ENCODE results near the gene GATA2.

The GATA2 gene

DNA sequence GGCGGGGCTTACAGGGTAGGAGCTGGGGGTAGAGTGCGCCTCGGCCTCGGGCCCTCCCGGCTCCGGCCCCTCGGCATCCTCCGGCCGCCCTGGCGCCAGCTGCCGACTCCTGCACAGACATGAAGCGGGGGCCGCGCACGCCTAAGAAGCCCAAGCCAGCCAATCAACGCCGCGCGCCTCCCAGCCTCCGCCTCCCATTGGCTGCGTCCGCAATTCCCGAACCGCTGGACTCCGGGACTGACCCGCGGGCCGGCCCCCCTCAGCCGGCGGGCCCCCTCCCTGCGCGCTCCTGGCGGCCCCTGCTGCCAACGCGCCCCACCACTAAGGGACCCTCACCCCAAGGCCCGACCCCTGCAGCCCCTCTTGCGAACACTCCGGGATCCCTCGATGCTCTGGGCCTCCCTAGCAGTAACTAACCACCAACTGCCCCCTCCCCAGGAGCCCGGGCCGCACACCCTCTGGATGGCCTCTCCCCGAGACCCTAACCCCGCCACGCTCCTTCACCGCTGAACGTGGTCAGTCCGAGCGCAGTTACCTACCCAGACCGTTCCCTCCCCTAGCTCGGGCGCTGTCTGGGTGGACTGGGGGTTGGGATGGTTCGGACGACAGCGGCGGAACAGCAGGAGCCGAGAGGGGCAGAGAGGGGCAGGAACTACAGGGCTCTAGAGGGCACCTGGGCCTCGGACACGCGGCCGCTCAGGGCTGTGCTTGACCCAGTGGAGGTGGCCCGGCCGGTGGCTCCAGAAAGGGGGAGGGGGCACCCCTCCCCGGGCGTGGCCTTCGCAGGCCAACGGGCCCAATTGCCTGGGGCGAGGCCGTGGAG lies 5.0 kb downstream of the GATA2 start:
- no peak for DNase-seq (ENCODE audit: low spot score)

DNA sequence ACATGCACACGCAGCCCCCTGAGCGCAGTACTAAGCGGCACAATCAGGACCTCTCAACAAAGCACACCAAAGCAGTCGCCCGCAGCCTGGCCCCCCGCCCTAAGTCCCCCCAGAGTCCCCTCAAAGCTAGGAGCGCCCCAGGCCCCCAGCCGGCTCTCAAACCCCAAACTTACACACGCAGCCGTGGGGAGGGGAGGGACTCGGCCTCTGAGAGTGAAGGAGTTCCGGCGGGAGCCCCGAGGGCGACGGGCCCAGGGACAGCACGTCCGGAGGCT lies 5.5 kb downstream of the GATA2 start:
- DNase-seq (ENCODE audit: low spot score) = no peak

DNA sequence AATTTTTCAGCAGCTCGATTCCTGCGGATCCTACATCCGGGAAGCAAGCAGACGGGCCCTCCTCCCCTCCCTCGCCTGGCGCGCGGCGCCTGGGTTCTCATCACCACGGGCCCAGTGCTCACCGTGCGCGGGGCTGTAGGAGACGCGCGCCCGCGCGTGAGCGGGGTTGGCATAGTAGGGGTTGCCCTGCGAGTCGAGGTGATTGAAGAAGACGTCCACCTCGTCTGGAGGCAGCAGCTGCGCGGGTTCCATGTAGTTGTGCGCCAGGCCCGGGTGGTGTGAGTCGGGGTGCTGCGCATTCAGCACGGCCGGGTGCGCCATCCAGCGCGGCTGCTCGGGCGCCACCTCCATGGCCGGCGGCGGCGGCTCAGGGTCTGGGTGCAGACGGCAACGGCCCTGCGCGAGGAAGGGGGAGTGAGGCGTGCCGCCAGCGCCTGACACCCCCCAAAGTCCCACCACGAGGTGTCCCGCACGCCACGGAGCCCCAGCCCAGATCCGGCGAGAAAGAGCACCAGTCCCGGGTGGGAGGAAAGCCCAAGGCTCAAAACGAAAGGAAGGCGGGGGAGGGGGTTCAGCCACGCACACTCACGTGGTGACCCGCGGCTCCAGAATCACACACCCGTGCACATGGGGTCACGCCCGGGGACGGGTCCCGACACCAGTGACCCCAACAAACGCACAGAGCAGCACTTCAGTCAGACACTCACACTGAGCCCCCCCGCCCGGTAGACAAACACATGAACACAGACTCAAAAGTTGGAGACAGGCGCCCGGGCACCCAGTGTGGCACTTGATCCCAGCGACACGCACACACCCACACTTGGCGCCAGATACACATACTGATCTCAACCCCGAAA lies 6.1 kb downstream of the GATA2 start:
- DNase-seq (ENCODE audit: low spot score) = no peak

DNA sequence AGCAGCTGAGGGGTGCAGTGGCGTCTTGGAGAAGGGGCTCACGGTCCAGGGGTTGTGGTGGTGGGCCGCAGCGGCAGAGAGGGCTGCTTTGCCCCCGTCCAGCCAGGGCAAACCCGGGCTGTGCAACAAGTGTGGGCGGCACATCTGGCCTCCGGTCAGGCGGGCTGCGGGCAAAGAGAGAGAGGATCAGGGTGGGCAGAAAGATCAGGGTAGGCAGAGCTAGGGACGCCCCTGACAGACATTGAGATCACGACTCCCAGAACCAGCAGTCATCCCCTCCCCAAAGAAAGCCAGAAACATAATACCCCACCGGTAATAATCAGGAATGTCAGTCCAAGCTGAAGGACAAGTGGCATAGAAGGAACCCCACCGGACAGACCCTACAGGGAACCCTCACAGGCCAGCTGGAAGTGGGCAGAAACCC lies 6.8 kb downstream of the GATA2 start:
- DNase-seq (ENCODE audit: low spot score) = no peak

DNA sequence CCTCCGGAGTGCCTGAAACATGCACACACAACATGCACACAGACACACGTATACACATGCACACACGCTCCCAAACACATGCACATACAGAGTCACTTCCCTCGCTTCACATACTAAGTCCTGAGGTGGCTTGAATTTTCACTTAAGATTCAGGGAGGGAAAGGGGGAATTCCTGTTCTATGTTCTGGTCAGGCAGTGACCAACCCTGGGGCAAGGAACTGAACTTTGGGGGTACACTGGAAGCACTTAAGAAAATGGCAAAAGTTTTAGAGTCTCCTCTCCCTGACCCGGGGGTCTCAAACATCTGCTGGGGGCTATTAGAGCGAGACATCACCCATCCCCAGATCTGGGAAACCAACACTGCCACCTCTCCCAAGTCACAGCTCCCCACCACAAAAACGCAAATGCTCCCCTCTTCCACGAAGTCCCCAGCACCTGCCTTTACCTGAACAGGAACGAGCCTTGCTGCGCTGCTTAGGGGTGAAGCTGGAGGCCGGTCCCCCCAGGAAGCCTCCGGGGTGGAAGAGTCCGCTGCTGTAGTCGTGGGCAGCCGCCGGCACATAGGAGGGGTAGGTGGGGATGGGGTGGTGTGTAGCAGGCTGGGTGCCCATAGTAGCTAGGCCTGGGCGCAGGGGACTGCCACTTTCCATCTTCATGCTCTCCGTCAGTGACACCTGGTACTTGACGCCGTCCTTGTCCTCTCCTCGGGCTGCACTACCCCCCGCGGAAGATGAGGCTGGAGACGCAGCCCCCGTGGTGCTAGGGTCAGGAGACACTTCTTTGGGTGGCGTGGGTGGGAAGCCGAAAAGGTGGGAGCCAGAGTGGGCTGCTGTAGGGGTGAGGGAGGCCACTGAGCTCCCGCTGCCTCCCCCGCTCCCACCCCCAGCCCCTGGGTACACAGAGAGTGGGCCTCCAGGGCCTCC lies 7.5 kb downstream of the GATA2 start:
- no peak for DNase-seq (ENCODE audit: low spot score)

DNA sequence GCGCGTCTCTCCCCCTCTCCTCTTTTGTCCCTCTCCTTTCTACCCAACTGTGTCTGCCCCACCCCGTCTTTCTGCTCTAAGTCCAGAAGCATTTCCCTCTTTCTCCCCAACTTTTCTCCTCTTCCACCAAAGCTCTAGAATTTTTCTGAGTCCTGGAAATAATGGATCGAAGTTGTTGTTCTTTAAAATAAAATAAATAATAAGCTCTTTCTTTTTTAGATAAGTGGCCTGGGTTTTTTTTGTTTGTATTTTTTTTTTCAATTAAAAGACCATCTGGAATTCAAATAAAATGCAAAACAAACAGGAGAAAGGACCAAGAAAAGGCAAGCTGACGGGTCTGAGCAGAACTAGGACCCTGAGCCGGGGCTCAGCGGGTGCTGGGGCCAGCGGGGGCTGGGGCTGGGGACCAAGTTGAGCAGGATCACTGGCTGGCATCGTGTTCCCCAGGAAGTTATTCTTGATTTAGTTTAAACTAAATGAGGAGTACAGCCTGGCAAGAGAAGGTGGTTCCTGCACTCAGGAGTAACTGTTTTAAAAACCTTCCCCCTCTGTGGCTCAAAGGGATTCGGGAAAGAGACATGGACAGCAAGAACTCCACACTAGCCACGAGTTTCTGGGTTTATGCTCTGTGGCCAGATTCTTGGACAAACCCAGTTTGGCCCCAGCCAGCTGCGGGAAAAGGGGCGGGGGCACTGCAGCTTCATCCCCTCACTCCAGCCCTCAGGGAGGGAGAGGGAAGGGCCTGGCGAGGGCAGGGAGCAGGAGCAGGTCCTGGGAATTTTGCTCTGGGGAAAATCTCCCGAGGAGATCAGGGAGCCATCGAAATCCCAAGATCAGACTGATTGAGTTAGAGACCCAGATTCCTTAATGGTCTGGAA lies 8.4 kb downstream of the GATA2 start:
- DNase-seq (ENCODE audit: low spot score) = no peak

DNA sequence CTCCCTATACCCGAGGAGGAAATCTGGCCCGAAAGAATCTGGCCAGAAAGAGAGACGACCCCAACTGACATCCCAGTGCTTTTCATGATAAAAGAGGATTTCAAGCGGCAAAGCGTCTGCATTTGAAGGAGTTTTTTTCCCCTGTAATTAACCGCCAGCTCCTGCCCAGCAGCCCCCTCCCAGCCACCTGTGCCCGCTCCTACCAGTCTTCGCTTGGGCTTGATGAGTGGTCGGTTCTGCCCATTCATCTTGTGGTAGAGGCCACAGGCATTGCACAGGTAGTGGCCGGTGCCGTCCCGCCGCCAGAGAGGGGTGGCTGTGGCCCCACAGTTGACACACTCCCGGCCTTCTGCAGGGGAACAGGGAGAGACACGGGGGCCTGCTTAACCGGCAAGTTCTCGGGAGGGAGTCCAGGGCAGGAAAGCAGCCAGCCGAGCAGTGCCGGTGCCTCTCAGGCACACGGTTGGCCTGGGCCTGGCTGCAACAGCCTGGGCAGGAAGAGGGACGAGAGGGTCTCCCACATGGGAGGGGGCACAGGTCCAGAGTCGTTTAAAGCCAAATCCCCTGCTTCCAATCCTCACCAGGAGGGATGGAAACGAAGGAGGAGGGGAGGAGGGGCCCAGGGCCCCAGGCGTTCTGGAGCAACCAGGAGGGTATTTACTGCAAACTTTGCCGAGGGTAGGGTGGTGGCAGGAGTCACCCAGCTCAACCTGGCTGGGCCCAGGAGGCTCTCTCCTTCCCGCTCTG lies 9.2 kb downstream of the GATA2 start:
- no peak for DNase-seq (ENCODE audit: low spot score)

DNA sequence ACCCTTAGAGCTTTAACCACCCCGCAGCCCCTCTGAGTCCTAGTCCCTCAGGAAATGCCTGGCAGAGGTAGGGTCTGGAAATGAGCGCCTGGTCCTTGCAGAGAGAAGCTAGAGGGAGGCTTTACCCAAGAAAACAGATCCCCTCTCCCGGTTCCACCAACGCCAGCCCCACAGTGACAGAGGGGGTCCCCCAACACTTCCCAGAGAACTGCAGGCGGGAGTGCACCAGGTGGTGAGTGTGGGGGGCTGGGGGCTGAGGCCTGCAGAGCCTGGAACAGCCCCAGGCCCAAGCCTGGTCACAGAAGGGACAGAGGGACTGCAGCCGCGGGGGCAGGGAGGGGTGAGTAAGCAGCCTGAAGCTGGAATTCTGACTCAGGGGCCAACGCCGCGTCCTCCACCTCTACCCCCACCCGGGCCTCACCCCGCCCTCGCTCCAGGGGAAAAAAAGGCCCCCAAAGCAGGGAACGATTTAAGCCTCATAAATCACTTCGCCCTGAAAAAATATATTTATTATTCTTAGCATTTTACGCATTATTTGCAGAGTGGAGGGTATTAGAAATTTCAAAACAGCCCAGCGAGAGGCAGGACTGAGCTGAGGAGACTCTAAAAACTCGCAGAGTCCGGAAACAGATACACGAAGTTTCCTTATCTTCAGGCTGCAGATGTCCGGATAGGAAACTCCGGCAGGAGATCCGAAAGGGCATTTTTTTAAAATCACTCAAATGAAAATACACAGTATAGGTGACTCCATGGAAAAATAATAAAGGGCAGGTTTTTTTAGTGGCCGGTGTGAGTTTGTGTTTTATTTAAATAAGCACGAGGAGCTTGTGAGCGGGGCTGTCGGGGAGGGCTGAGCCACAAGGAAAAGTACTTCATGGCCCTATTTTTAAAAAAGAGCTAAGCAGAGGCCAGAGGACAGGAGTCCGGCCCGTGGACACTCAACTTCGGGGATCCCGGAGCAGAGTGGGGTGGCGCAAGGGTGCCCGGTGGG lies 10.0 kb downstream of the GATA2 start:
- DNase-seq (ENCODE audit: low spot score) = no peak

DNA sequence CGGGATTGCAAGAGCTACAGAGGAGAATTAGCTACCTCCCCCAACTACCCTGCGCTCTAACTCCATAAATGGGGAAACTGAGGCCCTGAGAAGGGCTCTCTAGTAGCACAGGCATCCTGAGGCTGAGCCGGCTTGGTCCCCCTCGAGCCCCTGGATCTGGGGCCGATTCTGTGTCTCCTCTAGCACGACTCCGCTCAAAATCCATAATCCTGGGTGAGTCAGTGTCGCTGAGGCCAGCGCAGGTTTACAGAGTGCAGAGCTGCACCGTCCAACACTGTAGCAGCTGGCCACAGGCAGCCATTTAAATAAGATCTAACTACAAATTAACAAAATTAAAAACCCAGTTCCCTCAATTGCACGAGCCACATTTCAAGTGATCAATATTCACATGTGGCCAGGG lies 10.8 kb downstream of the GATA2 start:
- DNase-seq (ENCODE audit: low spot score) = no peak

DNA sequence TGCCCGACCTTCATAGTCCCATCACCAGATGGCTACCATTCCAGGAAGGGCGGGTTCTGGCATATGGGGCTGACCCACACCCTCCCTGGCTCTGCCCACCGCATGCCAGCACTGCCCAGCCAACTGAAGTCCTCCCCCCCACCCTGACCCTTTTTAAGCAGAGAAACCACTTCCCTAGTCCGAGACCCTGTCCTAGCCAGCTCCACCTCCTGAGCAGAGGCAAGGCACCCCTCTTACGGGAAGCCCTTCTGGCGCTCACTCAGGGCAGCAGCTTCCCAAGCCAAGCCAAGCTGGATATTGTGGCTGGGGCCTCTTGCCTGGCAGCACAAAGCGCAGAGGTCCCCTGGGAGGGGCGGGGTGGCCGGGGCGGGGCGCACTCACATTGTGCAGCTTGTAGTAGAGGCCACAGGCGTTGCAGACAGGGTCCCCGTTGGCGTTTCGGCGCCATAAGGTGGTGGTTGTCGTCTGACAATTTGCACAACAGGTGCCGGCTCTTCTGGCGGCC lies 11.5 kb downstream of the GATA2 start:
- no peak for DNase-seq (ENCODE audit: low spot score)

DNA sequence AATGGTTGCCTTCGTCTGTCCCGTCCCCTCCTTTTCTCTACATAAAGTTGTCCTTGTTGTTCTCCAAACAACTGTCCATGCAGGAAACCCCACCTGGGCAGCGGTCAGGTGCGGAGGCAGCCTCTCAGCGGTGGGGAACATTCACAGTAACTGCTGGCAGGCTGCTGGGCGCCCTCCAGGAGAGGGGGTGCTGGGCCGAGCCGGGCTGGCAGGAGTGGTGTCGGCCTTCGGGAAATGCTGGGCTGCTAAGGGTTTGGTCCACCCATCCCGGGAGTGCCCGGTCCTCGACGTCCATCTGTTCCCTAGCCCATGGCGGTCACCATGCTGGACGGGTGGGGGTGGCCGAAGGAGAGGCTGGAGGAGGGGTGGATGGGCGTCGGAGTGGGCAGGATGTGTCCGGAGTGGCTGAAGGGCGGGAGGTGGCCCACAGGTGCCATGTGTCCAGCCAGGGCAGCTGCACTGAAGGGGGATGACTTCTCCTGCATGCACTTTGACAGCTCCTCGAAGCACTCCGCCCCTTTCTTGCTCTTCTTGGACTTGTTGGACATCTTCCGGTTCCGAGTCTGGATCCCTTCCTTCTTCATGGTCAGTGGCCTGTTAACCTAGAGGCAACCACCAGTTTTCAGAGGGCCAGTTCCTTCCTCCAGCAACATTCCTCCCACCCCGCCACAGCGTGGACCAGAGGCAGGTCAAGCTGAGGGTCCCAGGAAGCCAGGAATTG lies 12.1 kb downstream of the GATA2 start:
- DNase-seq (ENCODE audit: low spot score) = no peak

DNA sequence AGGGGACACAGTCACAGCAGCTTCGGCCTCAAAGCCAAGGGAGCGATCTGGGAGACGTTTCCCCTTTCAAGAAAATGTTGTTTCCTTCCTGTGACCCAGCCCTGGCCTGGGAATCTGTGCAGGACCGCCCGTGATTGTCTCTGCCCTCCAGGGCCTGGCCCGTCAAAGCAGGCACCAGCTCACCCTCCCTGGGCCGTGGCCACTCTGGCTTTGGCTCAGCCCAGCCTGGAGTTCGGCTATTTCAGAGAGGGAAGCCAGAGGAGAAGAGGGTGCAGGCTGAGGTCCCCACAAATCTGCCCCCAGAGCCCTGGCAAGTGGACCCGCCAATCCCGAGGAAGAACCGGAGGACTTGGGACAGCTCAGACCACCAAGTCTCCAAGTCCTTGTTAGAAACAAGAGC lies 12.7 kb downstream of the GATA2 start:
- no peak for DNase-seq (ENCODE audit: low spot score)

DNA sequence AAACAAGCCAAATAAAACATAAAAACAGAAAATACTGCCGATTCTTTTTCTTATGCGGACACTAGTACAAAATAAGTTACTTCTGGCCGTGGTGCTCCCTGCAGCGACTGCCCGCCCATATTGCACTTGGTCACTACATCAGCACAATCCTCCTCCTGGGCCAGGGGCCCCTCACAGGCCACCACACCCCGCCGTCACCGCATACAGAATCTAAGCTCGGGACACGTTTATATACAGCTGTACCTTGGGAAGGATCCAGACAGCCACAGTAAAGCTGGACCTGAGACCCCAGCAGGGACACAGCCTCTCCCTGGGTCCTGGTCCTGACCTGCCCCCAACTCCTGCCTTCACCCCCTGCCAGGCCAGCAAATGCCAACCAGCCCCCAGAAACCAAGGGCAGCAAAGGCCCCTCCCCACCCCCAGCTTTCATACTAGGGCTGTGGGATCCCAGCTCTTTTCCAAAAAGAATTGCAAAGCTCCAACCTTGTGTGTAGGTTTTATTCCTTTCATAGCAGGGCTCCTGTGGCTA lies 13.4 kb downstream of the GATA2 start:
- no peak for DNase-seq (ENCODE audit: low spot score)

DNA sequence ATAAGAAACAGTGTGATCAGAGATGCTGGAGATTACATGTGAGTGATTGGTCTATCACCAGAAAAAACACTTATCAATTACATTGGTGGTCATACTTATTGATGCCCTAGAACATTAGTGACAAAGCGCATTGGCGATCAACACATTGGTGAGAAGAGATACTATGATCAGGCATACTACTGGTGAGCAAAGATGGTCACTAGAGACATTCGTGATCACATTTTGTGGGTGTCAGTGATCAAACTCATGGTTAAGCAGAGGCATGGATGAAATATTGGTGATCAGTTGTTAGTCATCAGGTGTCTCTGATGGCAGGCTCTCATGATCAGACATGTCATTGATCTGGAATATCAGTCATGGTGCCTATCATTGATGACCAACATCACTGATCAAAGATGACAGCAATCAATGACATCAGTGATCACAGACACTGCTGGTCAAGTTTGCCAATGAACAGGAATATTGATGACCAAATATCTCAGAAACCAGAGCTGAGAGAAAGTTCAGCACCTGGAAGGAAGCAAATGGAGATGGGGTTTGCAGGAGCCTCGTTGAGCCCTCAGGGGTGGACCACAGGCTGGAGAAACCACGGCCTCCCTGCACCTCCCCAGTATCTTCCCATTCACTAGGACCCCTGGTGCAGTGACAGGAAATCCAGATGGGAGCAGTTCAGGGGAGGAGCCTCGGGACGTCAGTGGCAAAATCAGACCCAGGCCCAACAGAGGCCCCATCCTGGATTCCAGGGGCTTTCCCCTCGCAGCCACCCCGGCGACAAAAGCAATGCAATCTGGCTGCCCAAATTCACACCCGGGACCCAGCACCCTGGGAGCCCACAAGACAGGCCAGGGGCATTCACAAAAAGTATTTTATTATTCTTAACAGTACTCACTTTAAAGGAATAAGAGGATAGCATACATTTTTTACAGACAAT lies 14.2 kb downstream of the GATA2 start:
- no peak for DNase-seq (ENCODE audit: low spot score)

DNA sequence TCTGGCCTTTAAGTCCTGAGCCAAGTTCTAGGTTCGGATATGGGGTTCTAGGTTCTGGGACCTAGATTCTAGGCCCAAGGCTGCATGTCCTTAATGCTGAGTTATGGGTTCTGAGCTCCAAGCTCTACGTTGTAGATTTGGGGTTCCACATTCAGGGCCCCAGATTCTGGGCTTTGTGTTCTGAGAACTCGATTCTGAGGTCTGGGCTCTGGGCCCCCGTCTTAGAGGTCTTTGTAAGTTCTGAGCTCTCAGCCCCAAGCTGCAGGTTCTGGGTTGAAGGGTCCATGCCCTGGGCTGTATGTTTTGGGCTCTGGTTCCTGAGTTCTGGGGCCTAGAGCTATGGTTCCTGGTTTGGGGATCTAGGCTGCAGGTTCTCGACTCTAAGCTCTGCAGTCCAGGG lies 16.3 kb downstream of the GATA2 start:
- DNase-seq (ENCODE audit: low spot score) = no peak

DNA sequence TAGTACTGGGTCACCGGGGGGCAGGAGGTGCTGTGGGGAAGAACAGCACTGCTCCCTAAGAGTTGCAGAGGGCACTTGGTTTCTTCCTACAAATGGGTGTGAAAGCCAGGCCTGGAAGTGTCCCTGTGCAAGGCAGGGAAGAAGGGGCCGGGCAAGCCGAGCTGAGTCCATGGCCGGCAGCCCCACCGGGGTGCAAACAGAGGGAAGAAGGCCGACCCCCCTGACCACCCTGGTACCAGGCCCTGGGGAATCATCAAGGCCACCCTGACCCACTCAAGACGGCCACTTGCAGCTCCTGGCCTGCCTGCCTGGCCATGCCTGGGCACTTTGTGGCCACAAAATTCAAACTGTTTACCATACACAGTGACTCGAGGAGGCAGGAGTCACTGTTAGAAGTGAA lies 17.6 kb downstream of the GATA2 start:
- DNase-seq (ENCODE audit: low spot score) = no peak

DNA sequence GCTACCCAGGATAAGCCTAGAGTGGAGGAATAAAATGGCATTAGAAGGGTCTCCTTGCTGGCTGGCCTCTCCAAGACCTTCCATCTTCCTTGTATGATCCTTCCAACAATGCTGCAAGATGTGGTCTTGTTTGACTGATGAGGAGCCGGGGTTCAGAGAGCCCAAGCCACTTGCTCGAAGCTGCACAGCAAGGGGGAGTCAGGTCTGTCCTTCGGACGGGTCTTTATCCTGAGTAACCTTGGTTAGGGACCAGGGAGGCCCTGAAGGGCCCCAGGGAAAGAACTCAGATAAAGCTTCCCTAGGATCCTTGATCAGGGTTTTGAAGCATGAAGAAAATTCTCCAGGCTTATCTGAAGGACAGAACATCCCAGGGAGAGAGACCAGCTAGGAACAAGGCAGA lies 19.3 kb downstream of the GATA2 start:
- DNase-seq (ENCODE audit: low spot score) = no peak

Measured in RKO (cell line).